NCI-H82 (cell line): ENCODE results near the gene TTC12.

ENCODE experiments used
- DNase-seq: peaks from one replicate; lab custom pipeline; 2025; lab: John Stamatoyannopoulos, UW

The TTC12 gene

GRCh38 chr11:113331441-113331840, 17.1 kb downstream of the TTC12 start:
- peak; percentile 95 for DNase-seq

GRCh38 chr11:113332023-113332422, 17.6 kb downstream of the TTC12 start:
- no peak for DNase-seq

- DNase-seq: no peak
Measured at GRCh38 chr11:113332638-113333329, 18.4 kb downstream of the TTC12 start.

GRCh38 chr11:113334183-113334582, 19.8 kb downstream of the TTC12 start:
- DNase-seq: no peak

- peak; percentile 54 for DNase-seq
Measured at GRCh38 chr11:113338730-113339129, 24.3 kb downstream of the TTC12 start.

GRCh38 chr11:113339929-113340589, 25.7 kb downstream of the TTC12 start:
- peak; percentile 22 for DNase-seq

GRCh38 chr11:113341388-113342165, 27.2 kb downstream of the TTC12 start:
- no peak for DNase-seq

- no peak for DNase-seq
Measured at GRCh38 chr11:113345978-113346377, 31.6 kb downstream of the TTC12 start.

GRCh38 chr11:113349528-113349927, 35.1 kb downstream of the TTC12 start:
- DNase-seq: peak; percentile 95

GRCh38 chr11:113350336-113351067, 36.1 kb downstream of the TTC12 start:
- peak; percentile 67 for DNase-seq

GRCh38 chr11:113351068-113351450, 36.7 kb downstream of the TTC12 start:
- DNase-seq: no peak

GRCh38 chr11:113351480-113351879, 37.1 kb downstream of the TTC12 start:
- peak; percentile 47 for DNase-seq

GRCh38 chr11:113356203-113356602, 41.8 kb downstream of the TTC12 start:
- DNase-seq: no peak

GRCh38 chr11:113363406-113363805, 49.0 kb downstream of the TTC12 start:
- no peak for DNase-seq

GRCh38 chr11:113363996-113364641, 49.7 kb downstream of the TTC12 start:
- DNase-seq: no peak

GRCh38 chr11:113365895-113366294, 51.5 kb downstream of the TTC12 start:
- DNase-seq: no peak

GRCh38 chr11:113369411-113369810, 55.0 kb downstream of the TTC12 start:
- no peak for DNase-seq

- DNase-seq: no peak
Measured at GRCh38 chr11:113370634-113371033, 56.3 kb downstream of the TTC12 start.

GRCh38 chr11:113372309-113372708, 57.9 kb downstream of the TTC12 start:
- DNase-seq: peak; percentile 22

- DNase-seq: no peak
Measured at GRCh38 chr11:113373306-113373705, 58.9 kb downstream of the TTC12 start.

GRCh38 chr11:113373981-113374560, 59.7 kb downstream of the TTC12 start:
- DNase-seq: peak; percentile 97
